HG03457 (cell line): ENCODE data around the gene COMMD3.

Source experiments
- ATAC-seq: cut with Tn5 transposase; IDR thresholded peaks from one replicate; pipeline ENCODE4 v1.9.1; 2021; ENCODE audit warnings: moderate number of reproducible peaks; ENCODE audit not compliant: unreplicated experiment

Gene COMMD3

DNA sequence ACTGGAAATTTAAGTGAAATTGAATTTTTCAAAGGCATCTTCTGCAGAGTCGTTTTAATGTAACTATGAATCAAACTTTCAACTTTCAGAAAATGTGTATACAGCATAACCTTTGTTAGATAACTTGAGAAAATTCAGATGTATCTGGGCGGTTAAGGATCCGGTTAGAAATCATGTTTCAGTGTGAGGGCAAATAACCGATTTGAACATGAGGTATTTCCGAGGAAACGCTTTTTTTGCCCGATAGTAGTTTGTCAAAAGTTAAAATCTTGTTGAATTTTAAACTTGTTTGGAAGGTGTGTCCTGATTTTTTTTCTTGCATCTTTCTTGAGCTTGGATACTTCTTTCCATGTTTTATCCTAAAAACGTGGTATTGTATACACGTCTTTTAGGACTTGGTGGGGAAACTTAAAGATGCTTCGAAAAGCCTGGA lies 3.4 kb downstream of the COMMD3 start:
- ATAC-seq, result no peak

DNA sequence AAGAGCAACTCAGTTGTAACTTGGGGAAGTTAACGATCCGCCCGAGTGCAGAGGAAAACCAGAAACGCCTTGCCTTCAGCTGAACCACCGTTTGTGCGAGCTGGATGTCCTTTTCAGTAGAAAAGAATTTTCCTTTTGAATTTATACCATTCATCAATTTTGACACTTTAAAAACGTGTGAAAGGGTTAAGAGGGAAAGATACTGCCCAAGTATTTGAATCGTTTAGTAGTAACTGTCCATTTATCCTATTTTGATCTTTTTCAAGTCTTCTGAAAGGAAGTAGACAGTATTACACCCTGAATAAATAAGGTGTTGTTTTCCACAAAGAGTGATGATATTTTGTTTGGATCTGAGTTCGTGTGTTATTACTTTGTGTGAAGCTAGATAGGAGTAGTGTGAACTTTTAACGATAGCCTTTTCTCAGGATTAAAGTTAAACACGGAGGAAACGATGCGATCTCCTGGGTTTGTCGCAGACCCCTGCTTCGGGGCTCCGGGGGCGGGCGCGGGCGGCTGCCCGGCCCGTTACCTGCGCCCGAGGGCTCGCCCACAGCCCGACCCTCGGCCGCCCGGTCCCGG lies 3.9 kb downstream of the COMMD3 start:
- ATAC-seq, result no peak

- ATAC-seq, result no peak
These were observed 4.5 kb downstream of the COMMD3 start, which contains the start of gene BMI1 for GRCh38 chr10:22320591-22321155. Gene BMI1, plus strand, starts transcription at chr10:22321099. Its CDS starts 5,351 bp downstream, at chr10:22326450.

- no peak for ATAC-seq
These were observed 5.2 kb downstream of the COMMD3 start for GRCh38 chr10:22321156-22321923.

DNA sequence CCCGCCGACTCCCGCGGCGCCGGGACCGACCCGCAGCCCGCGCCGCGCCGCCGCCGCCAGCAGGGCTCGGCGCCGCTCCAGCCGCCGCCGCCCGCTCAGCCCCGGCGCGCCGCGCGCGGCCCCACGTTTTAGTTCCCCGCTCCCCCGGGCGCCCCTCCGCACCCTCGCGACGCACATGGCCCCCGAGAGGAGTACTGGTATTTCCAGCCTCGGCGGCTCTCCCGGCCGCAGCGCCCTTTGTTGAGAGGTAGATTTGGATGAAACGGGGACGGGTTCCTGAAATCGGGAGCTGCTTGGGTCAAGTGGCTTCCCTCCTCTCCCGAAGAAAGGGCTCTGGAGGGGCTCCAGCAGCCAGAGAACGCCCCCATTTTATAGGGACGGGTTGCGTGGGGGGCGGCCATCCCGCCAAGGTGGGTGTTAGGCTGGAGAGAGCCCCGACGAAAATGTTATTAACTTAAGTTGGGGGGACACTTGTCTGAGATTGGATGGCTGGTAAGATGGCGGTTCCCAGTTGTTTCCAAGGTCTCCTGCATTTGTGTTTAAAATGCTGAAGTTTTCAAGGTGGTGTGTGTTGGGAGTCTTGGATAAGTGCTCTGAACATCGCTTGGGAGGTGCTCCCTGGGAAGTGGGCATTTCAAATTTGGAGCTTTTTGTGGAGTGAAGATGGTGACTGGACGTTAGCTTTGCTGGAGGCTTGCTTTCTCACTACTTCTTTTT lies 5.9 kb downstream of the COMMD3 start:
- no peak for ATAC-seq

- no peak for ATAC-seq
These were observed 6.5 kb downstream of the COMMD3 start for GRCh38 chr10:22322641-22323160.

DNA sequence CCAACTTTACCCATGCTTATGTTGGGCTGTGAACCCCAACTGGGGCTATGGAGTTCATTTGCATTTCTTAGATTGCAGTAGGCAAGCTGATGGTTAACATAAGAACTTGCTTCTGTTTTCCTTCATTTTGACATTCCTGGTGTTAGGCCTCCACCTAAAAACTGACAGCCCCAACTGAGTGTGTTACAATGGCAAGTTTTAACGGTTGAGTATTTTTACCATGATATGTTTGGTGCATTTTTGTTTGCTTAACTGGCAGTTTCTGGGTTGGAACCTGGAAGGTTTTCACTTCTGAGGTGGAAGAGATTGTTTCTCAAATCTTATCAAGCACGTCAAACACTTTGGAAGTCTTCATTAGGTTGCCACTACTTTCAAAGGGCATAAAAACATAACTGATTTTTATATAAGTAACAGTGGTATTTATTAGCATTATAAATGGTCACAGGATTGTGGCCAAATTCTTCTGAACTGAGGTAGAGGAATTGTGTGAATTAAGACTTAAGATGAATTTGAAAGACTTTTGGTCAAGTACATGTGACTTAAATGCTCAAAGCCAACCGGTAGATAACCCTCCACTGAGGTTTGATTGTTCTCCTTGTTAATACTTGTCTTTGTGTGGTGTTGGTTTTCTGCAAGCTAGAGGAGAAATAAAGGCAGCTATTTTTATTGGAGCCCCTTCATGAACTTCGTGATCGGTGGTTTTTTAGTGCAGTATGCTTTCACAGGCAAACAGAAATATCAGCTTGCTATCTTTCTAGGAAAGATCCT lies 7.5 kb downstream of the COMMD3 start:
- no peak for ATAC-seq

DNA sequence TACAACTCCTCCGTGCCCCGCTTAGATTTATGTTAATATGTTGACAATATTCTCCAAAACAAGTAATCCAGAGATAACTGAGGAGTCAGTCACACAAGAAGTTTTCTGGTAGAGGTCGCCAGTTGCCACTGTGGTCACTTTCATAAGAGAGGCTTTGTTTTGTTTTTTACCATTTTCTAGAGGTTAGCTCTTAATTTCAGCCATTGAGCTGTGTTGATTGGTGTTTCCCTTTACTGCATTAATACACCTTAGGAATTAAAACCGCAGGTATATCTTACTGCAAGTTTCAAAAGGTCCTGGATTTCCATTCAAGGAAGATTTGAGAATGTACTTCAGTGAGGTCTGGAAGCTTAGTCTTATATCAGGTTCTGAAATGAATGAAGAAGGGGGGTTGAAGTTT lies 8.2 kb downstream of the COMMD3 start:
- ATAC-seq, result no peak

DNA sequence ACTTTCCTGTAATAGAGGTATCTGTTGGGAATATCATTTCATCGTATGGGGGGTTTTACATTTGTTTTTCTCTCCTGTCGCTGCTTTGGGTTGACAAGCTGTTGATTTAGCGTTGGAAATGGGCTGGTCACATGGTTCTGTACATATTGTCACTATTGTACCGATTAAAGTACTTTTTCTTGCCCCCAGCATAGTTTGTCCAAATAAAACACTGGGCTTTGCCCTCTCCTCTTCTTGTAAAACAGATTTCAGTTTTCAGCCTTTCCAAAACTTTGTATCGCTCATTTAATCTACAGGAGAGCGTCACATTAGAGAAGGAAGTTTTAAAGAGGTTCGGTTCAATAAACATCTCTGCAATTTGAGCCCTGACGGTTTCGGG lies 8.7 kb downstream of the COMMD3 start:
- ATAC-seq, result no peak

DNA sequence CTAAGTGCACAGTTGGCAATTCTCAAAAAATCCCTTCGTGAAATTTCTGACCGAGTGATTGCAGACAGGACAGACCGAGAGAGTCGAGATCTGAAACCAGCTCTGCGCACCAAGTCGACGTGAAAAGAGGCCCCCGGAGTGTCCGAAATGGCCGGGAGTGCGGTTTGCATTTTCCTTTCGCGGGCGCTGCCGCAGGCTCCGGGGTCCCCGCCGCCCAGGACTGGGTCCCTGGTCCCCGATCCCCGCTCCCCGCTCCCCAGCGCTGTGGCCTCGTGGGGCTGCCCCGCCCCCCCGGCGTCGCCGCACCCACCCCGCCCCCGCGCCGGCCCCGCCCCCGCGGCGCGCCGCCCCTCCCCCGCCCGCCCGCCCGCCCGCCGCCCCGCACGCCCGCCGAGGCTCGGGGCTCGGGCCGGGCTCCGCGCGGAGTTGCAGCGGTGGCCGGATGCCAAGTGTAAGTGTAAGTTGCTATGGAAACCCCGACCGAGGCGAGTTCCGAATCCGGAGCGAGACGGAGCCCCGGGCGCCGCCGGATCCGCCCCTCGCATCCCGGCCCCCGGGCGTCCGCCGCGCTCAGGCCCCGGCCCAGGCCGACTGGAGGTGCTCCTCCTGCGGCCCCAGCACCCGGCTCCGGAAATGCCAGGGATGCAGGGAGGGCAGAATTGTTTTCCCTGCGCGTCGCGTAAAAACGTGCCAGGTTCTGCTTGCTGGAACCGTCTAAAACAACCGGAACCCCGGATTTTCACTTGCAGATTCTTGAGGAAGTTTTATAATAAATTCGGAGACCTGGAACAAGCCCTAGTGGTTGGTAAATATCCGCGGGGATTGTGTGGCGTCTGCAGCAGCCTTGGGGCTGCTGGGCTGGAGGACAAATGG lies 9.3 kb downstream of the COMMD3 start:
- ATAC-seq, result peak; percentile 37

- no peak for ATAC-seq
These were observed 10.0 kb downstream of the COMMD3 start for GRCh38 chr10:22326145-22326702.

DNA sequence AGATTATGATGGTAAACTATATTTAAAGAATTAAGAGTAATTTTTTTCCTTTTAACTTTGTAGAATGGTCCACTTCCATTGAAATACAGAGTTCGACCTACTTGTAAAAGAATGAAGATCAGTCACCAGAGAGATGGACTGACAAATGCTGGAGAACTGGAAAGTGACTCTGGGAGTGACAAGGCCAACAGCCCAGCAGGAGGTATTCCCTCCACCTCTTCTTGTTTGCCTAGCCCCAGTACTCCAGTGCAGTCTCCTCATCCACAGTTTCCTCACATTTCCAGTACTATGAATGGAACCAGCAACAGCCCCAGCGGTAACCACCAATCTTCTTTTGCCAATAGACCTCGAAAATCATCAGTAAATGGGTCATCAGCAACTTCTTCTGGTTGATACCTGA lies 13.0 kb downstream of the COMMD3 start:
- no peak for ATAC-seq

DNA sequence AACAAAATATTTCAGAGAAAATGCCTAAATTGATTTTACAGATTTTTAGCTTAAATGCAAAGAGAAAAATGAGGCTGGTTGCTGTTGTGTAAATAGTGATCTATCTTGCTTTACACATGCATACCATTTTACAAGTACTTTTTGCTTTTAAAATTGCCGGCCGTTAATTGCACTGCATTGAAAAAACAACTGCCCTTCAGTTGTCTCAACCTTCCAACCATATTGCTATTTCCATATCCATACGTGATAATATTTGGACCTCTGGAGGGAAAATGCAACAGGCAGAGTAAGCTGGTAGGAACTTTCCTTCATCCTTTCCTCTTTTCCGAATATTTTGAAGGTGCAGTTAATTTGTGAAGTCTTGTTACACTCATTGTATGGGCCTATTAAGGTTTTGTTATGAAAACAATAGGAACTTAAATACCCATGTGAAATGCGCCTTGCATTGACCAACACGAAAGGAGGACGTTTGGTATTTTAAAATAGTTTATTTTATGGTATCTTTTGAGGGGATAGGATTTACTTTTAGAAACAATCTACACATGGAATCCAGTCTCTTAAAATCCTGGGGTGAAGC lies 16.0 kb downstream of the COMMD3 start:
- ATAC-seq, result no peak

- no peak for ATAC-seq
These were observed 17.2 kb downstream of the COMMD3 start for GRCh38 chr10:22333167-22333974.

- ATAC-seq, result no peak
These were observed 17.7 kb downstream of the COMMD3 start for GRCh38 chr10:22333975-22334282.

DNA sequence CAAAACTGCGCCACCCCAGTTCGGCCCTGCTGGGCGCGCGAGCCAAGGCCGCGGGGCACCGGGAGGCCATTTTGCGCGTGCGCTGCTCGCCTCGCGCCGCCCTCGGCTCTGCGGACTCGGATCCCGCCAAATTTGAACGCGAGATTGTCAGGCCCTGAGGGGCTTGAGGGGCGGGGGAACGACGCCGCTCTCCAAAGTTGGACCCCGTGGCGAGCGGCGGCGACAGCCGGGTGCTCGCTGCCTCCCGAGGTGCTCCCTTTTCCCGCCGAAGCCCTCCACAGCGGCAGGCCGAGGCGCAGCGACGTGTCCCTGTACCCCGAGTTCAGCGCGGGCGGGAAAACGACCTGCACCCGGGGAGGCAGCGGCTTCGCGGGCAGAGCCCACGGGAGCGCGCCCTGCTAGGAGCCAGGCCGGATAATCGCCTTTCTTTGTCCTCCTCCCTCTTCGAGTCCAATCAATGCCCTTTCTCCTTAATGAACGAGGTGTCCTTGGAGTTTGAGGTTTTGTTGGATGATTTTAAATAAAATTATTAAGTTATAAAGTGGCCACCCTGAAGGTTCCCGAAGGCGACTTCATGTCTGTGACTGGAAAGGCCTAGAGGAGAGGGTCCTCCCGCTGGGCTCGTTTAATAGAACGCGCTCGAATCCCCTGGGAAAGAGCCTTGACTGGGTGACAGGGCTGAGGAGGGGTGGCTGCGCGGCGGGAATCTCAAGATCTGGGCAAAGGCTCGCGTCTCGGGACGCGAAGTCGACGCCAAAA lies 18.4 kb downstream of the COMMD3 start:
- ATAC-seq, result no peak

DNA sequence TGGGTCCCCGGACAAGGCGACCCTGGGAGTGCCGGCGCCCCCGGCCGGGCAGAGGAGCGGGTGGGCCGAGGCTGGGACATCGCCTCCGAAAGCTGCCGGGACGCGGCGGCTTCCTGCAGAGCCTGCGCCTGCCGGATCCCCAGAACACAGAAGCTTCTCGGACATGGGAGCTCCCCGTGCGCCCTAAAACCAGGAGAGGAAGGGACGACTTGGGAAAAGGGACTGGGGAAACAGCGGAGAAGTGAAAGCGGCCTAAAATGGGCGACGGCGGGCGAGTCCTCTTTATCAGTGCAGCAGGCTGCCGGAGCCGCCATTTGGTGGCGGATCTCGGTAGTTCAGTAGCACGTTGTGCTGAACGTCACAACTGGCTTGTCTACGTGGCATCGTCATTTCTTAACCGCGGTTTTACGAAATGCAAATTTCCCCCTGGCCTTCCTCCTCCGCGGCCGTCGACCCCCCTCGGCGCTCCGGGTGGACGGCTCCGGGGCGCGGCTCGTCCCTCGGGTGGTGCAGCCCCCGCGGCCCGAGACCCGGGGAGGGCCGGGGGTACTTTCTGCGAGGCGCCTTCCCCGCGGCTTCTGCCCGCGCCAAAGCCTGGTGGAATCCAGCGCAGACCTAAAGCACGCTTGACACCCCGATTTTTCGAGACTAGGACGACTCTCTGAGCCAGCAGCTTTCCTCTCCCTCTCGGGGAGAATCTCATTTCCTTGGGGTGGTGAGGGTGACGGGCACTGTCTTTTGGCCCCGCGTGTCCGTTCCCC lies 19.2 kb downstream of the COMMD3 start:
- ATAC-seq, result peak; percentile 43
